Inflammatory macrophage (primary cell): ENCODE data around the gene CPLX1.
"Not testable (repeated sequence)": the region's sequence is repeated elsewhere in the genome, so short reads cannot be mapped to it uniquely, and the experiment has no call there.

ENCODE experiments used
- DNase-seq, 2 donors: peaks; one replicate each; pipeline ENCODE4 v3.0.0-alpha.2; 2020 to 2022

Gene CPLX1

DNA sequence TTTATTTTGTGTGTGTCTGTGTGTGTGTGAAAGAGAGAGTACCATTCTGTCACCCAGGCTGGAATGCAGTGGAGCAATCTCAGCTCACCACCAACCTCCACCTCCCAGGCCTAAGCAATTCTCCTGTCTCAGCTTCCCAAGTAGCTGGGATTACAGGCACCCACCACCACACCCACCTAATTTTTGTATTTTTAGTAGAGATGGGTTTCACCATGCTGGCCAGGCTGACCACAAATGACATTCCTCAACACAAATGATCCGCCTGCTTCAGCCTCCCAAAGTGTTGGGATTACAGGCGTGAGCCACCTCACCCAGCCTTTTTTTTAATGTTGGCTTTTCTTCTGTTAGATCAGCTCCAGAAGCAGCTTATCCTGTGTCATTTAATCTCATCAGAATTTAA, 50.4 kb downstream of the CPLX1 start:
- DNase-seq, result not testable (repeated sequence)

DNA sequence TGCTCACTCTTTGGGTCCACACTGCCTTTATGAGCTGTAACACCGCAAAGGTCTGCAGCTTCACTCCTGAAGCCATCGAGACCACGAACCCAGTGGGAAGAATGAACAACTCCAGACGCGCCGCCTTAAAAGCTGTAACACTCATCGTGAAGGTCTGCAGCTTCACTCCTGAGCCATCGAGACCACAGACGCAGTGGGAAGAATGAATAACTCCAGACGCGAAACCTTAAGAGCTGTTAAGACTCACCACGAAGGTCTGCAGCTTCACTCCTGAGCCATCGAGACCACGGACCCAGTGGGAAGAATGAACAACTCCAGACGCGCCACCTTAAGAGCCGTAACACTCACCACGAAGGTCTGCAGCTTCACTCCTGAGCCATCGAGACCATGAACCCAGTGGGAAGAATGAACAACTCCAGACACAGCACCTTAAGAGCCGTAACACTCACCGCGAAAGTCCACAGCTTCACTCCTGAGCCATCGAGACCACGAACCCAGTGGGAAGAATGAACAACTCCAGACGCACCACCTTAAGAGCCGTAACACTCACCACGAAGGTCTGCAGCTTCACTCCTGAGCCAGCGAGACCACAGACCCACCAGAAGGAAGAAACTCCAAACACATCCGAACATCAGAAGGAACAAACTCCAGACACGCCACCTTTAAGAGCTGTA, 51.4 kb downstream of the CPLX1 start:
- not testable (repeated sequence) for DNase-seq

DNA sequence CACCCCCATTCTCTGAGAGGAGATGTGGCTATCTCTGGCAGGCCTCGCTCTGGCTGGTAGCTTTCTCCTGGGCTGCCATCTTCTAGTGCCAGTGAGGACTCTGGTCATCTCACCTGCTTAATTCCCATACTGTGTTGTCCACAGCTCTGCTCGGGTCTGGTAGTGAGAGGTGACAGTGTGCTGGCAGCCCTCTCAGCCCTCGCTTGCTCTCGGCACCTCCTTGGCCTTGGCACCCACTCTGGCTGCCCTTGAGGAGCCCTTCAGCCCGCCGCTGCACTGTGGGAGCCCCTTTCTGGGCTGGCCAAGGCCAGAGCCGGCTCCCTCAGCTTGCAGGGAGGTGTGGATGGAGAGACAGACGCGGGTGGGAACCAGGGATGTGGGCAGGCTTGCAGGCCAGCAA, 52.7 kb downstream of the CPLX1 start:
- DNase-seq, result no peak

DNA sequence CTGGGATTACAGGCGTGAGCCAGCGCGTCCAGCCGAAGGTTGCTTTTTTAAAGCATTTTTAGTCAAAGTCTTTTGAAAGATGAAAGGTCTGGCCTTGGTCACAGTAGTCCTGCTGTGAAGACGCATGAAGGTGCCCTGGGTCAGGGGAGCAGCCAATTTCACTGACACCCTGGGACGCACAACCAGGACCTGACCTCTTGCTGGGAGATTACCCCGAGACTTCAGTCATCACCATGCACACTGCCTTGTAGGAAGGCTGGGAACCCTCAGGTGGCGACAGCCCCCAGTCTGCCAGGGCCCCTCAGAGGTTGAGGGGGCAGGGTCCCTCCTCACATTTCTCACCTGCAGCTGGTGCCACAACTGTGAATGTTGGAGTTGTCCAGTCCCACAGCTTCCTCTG, 53.2 kb downstream of the CPLX1 start:
- no peak for DNase-seq

DNA sequence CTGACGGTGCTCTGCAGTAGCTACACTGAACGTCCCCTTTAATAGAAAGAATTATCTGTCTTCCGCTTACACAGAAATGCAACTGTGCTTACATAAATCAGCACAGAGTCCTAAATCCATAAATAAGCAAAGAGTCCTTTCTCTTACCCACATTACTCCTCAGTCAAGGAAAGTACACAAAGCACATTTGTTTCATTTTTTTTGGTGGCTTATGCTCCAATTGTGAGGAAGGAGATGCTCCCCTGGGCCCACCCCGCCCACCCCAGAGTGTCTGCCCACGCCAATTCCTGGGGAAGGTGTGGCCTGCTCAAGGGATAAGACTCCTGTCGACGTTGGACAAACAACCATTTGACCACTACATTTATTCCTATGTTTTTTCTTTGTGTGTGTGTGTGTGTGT, 53.8 kb downstream of the CPLX1 start:
- no peak for DNase-seq

DNA sequence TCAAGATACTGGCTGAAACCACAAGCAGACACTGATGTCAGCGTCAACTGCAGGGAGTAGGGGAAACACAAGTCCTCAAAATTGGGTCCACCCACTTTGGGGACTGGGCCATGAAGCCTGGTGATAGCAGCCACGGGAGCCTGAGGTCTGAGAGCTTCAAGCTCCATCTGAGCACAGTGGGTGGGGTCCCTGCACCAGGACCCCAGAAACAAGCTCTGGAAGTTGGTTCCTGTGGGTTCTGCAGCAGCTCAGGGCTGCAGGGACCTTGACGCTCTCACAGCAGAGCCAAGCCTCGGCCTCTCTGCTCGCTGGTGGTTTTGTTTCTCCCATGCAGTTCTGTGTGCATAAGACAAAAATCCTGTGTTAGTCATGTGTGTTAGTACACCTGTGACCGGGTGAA, 54.5 kb downstream of the CPLX1 start:
- no peak for DNase-seq

DNA sequence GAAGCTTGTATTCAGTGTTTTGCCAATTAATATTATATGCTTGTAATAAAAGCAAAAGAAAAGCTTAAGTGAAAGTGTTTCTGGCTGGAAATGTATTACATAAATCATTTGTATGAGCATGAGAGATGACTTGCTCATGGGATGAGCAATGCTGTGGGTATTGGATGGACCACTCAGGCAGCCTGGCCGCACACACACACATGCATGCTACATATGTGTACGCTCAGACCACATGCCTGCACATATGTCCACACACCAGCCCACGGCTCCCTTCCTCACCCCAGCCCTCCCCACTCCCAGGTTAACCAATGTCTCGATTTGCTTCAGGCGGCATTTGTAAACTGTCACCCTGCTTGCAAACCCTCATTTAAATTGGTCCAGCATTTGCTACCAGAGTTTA, 55.9 kb downstream of the CPLX1 start:
- DNase-seq, result no peak

DNA sequence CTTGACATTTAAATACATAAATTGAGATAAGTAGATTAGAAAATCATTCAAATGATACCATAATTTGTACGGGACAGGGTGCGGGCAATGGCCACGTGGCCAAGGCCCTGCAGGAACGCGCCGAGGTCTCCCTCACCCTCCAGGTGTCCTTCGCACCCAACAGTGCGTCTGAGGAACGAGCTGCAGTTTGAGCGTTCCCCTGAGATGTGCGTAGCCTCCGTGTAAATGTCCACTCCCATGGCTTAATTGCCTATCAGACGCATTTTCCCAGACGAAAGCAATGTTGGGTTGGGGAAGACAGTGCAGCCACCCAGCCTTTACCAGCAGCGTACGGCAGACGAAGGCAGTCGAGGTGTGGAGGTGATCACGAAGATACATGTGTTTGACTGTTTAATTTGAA, 56.4 kb downstream of the CPLX1 start:
- DNase-seq, result no peak

DNA sequence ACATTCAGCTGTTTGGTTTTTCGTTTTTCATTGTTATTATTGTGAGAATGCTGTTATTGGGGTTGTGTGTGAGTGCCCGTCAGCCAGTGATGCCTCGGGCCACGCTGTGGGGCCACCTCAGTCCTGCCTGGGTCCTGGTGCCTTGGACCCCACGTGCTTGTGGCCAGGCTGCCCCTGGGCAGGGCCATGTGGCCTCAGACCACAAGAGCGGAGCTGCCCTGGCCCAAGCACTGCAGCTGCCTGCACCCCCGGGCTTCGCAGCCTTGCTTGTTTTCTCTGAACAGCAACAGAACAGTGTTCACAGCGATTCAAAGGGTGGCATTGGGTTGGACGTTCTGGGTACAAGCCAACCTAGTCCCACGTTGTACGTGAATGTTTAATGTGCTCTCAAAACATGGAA, 56.9 kb downstream of the CPLX1 start:
- DNase-seq, result no peak

DNA sequence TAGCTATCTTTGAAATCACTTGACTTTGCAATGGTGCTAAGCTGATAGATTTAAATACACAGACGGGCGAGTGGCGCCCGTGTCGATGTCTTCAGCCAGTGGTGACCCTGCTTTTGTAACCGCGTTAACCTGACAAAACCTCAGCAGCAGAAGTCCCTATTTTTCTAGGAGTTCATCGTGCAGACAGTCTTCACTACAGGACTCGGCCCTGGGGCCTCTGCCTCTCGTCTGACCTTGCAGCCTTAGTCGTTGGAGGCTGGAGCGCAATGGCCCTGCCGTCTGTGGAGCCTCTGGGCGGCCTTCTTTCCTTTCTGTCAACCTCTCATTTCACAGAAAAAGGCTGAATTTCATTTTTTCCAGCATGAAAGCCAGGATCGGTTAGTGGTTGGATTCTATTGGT, 57.9 kb downstream of the CPLX1 start:
- DNase-seq, result no peak

DNA sequence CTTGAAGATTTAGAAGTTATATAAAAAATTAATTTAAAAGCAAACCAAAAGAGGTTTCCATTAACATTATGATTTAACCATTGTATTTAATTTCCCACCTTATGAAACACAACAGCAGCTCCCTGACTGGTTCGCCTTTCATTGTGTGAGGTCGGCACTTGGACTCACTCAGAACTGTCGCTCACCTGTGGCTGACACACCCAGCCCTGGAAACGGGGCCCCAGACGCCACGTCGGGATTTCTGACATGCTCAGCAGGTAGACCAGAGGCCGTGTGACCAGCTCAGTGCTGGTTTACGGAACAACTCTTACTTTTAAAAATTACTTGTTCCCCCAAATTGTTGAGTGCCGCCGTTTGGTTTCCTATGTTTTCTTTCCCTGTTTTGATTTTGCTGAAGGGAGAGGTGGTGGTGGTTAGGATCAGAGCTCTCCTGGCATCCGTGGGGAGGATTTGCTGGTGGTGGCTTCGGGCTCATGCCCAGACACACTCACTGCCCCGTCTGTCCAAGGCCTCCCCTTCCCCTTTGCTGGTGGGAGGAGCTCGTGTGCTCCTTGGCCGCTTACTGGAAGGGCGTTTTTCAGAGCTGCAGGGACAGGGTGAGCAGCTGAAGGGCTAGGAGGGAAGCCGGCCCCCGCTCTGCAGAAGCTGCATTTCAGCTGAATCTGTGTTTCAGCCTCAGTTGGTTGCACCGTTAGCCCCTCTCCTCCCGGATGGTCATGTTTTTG, 59.2 kb downstream of the CPLX1 start:
- DNase-seq, result no peak

DNA sequence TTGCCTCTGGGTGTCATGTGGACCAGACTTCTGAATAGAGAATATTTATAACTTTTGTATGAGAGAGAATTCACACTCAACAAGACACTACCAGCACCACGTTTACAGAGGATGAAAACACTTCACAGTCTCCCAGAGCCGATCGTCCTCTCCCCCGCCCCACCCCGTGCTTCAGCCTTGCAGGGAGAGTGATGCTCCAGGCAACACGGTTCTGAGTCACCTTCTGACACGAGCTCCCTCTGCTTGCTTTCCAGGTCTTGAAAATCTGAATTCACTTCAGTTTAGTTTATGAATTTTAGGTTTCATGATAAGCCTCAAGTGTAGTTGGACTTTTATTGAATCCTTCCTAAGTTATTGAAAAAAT, 59.8 kb downstream of the CPLX1 start:
- no peak for DNase-seq

DNA sequence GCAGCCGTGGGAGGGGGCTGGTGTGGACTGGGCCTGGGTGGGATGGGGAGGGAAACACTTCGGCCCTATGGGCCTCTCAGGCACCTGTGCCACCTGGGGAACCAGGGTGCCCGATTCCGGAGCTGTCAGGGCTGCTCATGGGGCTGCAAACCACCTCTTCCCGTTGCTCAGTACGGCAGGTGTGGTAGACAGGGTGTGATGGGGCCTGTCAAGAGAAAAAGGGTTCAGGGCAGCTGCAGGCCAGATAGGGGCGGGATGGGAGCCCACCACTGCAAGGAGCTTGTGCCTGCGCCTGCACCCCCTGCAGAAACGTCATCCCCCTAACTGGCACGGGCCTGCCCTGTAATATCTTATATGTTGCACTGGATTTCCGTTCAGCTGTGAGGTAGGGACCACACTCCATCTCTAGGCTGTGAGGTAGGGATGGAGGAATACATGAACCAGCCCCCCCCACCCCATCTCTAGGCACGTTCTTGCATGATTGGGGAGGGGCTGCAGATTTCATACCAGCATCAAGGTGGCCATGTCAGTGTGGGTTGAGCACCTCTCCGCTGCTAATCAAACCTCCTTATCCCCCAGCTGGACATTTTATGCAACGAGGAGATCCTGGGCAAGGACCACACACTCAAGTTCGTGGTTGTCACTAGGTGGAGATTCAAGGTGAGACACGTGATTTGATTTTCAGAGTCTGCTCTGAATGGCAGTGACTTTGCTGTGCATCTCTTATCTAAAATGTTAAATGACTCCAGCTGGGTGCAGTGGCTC, 61.3 kb downstream of the CPLX1 start:
- no peak for DNase-seq

DNA sequence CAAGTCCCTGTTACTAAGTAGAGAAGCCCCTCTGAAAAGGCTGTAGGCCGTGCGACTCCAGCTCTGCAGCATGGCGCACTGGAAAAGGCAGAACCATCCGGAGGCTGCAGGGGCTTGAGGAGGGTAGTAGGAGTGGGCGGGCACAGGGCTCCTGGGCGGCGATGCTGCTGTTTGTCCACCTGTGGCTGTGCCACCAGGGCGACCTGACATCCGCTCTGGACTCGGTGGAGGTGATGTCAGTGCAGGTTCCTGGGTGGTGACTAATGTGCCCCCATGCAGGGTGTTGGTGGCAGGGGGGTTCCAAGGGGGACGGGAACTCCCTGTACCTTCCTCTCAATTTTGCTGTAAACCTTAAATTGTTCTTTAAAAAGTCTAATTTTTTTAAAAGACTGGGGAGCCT, 62.0 kb downstream of the CPLX1 start:
- no peak for DNase-seq

DNA sequence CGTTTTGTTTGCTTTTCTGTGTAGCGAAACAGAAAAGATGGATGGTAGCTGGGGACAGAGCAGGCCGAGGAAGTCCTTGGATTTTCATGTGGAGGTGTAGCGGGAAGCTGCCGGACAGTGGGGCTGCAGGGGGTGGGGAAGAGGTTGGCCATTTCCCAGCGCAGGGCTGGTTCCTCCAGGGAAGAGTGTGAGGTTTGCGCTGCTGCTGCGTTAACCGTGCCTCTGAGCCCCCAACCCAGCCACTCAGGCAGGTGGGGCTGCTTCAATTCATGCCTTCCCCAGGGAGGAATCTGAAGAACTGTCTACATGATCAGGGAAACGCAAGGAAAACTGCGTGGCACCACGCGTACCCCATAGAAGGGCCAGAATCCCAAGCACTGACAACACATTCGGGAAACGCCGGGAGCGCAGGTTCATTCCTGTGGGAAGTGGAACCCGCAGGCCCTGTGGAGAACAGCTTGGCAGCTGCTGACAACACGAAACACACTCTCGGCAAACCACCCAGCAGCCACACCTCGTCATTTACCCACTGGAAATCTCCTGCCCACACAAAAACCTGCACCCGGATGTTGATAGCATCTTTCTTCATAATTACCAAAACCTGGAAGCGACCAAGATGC, 62.6 kb downstream of the CPLX1 start:
- DNase-seq, result no peak

DNA sequence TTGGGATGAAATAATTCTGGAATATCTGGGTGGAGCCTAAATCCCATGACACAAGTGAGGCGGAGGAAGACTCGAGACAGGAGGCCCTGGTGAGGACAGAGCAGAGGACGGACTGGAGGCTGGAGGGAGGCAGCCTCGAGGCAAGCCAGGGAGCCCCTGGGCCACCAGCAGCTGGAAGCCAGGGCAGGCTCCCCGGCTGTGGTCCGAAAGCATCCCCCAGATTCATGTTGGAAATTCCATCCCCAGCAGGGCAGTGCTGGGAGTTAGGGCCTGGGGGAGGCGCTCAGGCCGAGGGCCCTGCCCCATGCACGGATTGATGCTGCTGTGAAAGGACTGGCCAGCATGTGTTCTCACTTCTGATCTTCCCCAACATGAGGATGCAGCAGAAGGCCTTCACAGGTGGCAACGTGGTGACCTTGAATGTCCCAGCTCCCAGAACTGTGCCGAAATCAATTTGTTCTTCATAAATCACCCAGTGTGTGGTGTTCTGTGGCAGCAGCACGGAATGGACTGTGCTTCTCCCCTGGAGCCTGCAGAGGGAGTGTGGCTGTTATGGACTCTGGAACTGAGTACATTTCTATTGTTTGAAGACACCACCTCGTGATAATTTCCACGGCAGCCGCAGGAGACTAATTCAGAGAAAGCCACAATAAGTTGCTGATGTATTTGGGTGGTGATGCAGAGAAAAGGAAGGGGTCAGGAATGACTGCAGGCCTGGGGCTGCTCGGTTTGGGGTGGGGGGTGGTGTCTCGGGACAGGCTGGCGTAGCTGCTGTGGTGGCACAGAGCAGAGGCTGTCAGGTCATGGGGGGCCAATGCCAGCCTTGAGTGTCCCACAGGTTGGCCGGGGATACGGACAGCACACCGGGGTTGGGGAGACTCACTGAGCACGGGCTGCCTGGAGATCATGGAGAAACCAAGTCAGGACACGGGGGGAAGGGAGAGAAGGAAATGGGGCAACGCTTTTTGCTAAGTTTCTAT, 63.4 kb downstream of the CPLX1 start:
- no peak for DNase-seq

DNA sequence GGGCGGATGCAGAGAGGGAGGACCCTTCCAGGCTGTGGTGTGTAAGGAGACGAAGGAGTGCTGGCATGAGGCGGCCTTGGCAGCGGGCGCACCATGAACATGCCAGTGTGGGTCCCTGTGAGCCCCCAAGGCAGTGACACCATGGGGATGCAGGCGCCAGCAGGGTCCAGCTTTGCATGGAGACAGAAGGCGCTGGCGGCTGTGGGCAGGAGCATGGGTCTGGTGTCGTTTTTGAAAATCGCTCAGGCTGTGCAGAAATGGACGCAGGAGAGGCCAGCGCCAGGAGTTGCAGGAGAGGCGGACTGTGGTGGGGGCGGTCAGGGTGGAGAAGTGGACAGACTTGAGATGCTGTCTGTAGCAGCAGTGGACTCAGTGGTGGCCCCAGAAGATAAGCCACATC, 64.2 kb downstream of the CPLX1 start:
- DNase-seq, result no peak

DNA sequence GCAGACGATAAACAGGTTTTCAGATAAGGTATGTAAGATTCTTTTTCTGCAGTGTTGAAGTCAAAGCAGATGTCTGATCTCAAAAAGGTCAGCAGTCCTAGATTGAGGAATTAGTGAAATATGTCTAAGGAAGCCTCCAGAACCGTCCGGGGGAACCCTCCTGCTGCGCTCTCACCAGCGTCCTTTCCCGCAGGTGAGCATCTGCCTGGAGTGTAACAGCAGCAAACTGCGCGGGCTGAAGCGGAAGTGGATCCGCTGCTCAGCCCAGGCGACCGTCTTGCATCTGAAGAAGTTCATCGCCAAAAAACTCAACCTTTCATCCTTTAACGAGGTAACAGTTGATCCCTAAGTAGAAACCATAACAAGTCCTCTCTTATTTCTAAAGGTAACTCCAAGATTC, 64.8 kb downstream of the CPLX1 start:
- DNase-seq, result no peak

DNA sequence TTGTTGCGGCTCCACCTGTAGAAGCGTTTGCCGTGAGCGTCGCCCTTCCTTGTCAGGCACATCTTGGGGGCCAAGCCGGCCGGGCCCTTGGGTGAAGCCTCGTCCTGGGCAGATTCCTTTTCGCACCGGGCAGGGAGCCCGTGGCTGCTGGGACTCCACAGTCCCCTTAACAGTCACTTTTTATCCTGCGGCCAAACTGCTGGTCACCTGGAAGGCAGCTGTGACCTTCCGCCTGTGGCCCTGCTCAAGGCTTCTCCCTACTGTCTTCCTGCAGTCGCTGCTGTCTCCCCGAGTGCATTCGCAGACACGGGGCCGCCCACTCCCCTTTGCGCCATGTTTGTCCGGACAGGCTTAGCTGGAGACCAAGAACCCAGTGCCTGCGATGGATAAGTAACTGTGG, 65.3 kb downstream of the CPLX1 start:
- no peak for DNase-seq

DNA sequence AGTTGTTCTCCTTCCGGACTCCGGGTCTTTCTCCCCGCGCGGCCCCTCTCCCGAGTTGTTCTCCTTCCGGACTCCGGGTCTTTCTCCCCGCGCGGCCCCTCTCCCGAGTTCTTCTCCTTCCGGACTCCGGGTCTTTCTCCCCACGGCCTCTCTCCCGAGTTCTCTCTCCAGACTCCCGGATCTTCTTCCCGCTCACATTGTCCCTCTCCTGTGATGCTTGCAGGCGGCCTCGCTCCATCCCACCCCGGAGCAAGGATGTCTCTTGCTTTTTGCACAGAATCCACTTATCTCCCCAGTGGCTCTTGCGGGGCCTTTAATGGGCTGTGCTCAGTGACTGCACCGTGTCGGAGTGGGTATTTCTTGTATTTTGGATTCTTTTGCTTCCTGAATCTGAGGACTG, 66.1 kb downstream of the CPLX1 start:
- not testable (repeated sequence) for DNase-seq

DNA sequence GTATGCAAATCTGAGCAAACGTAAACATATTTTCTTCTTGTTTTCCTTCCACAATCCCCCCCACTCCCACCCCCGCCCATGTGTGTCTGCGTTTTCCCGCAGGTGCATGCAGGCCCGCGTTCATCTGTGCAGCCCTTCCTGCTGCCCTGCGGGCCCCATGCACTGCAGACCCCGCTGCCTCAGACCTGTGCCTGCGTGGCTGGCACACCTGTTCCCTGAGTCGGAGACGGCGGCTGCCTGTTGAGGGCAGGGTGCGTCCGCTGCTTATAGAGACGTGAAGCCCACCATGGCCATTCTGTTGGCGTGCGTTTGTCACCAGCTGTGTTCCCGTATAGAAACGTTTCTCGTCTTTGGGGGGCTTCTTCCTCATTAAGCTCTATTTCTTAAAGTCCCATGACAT, 68.8 kb downstream of the CPLX1 start:
- DNase-seq, result no peak
